HL-60/S4 treated with retinoic acid at 250 ng/mL for 4 days and 3 days (cell line): ENCODE measurements around the gene EIF4E1B.

Experiments
- in situ Hi-C: fragments of 300-500 bp; cut with MboI; formaldehyde crosslinking; loops from 2 replicates; pipeline ENCODE4 v1.7.0; 2022; ENCODE audit warnings: low sequenced_read_pairs

EIF4E1B gene

GRCh38 chr5:176660530-176660859 lies 30.0 kb downstream of the EIF4E1B start:
- in situ Hi-C loops = loop anchor here (10.0 to 25.0 kb wide), 2 partner anchors 277 to 444 kb away; no protein-coding TSS in a partner anchor

GRCh38 chr5:176660860-176661641 lies 30.6 kb downstream of the EIF4E1B start:
- in situ Hi-C loops = loop anchor here (10.0 to 25.0 kb wide), 2 partner anchors 276 to 444 kb away; no protein-coding TSS in a partner anchor

DNA sequence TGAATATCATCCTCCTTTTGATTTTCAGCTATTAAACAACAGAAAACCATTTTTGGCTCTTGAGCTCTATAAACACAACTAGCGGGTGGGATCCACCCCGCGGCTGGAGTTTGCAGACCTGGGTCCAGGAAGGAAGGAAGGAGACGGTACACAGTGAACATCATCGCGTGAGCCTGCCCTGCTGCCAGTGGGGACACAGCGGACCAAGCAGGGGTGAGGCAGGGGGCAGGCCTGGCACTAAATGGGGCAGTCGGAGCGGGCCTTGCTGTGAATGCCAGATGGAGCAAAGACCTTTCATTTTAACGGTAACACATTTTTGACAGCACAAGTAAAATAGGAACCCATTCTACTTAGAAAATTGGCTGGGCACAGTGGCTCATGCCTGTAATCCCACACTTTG lies 31.2 kb downstream of the EIF4E1B start:
- in situ Hi-C loops = loop anchor here (10.0 to 25.0 kb wide), 2 partner anchors 276 to 443 kb away; no protein-coding TSS in a partner anchor

DNA sequence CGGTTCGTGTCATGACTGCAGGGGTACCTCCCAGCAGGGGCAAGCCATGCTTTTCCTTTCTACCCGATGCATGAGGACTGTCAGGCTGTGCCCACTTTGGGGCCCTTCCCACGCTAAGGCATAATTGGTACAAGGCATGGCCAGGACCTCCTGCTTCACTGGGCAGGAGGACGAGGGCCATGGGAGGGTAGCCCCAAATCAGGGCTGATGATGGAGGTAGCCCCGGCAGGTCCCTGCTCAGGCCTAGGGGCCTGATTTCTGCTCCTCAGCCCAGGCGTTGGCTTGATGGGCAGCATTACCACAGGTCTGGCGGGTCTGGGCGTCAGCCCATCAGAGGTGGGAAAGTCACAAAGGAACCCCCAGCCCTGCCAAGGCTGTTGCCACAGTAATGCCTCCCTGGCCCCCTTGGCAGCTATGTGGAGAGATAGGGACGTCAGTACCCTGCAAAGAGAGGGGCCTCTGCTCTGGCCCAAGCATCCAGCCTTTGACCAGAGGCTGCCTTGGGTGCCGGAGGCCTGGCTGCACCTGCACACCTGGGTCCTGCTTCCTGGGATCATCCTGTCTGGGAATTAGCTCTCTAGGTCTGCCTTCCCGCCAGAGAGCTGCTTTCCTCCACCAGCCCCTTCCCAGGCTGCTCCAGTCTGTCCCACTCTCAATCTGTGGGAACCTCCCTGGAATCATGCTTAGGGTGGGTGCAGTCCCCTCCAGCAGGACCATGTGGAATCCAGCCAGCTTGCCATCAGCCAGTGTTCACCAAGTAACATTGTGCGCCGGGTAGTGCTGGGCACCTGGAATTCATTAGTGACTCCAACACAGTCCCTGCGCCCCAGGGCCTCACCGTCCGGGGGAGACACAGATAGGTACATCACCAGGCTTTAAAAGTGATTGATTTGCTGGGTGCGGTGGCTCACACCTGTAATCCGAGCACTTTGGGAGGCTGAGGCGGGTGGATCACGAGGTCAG lies 32.2 kb downstream of the EIF4E1B start:
- in situ Hi-C loops = loop anchor here (10.0 to 25.0 kb wide), 2 partner anchors 275 to 442 kb away; no protein-coding TSS in a partner anchor

- in situ Hi-C loops = loop anchor here (10.0 to 25.0 kb wide), 2 partner anchors 274 to 441 kb away; no protein-coding TSS in a partner anchor
These were observed 33.1 kb downstream of the EIF4E1B start for GRCh38 chr5:176663566-176663965.

DNA sequence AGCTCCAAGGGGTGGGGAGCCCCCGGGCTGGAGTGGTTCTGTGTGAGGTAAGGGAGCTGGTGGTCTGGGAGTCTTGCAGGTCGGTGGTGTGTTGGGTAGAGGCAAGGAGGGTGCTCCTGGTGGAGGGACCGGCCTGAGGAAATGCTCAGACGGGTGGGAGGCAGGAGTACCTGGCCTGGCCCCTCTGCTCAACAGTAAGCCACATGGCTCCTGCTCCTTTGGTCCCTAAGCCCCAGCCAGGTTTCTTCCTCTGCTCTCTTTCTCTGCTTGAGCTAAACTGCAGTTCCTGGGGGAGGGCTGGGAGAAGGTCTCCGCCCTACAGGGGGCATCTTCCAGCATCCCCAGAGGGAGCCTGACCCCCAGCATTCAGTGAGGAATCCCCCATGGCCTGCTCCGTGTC lies 34.0 kb downstream of the EIF4E1B start:
- in situ Hi-C loops = loop anchor here (10.0 to 25.0 kb wide), 2 partner anchors 273 to 440 kb away; no protein-coding TSS in a partner anchor

DNA sequence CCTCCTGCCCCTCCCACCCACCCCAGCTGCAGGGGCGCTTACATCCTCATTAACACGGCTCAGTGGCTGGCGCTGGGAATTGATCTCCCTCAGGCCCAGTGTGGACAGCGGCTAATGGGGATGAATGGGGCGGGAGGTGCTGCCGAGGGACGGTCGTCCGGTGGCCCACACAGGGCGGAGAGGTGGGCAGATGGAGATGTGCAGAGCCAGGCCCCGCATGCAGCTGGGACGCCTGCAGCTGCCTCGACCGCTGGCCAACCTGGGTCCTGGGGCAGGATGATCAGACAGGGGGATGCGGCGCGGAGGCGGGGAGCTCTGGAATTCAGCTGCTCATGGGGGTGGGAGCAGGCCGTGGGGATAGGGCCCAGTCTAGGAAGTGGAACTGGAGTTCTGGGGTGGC lies 34.4 kb downstream of the EIF4E1B start:
- in situ Hi-C loops = loop anchor here (10.0 to 25.0 kb wide), 2 partner anchors 272 to 440 kb away; no protein-coding TSS in a partner anchor

GRCh38 chr5:176665517-176665916 lies 35.0 kb downstream of the EIF4E1B start:
- in situ Hi-C loops = loop anchor here (10.0 to 25.0 kb wide), 2 partner anchors 272 to 439 kb away; no protein-coding TSS in a partner anchor

DNA sequence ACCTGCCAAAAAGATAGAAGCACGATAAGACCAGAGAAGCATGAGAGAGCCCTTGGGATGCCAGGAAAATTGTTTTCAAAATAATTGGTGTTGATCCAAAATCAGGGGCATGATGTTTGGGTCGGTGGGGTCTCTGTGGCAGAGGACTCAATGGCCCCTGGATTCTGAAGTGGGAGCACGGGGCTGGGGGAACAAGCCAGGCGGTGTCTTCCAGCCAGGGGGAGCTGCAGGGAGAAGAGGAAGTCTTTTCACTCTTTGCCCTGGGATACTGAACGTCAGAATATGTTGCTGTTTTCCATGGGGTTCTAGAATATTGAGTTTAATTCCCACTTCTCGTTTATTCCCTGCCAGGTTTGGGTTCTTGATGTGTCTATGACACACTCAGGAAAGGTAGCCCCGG lies 37.2 kb downstream of the EIF4E1B start:
- in situ Hi-C loops = loop anchor here (10.0 to 25.0 kb wide), 2 partner anchors 270 to 437 kb away; no protein-coding TSS in a partner anchor

DNA sequence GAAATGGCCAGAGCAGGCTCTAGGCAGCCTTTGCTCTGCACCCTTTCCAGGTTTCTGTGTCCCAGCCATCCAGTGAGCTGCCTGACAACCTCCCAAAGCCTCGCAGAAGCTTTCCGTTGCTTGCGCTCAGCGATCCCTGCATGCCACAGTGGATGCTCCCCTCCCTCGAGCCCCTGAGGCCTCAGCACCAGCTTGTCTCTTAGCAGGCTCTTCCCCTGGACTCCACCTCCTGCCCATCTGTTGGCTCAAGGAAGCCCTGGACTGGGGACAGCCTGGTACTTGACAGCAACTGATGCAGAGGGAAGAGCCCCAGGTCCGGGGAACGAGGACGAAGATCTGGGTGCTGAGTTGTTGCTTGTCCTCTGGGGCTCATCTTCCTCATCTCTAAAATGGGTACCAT lies 40.0 kb downstream of the EIF4E1B start:
- in situ Hi-C loops = loop anchor here (25.0 kb wide), 1 partner anchor 267 kb away; no protein-coding TSS in a partner anchor

- in situ Hi-C loops = loop anchor here (25.0 kb wide), 1 partner anchor 266 kb away; no protein-coding TSS in a partner anchor
These were observed 40.9 kb downstream of the EIF4E1B start for GRCh38 chr5:176671399-176671798.

DNA sequence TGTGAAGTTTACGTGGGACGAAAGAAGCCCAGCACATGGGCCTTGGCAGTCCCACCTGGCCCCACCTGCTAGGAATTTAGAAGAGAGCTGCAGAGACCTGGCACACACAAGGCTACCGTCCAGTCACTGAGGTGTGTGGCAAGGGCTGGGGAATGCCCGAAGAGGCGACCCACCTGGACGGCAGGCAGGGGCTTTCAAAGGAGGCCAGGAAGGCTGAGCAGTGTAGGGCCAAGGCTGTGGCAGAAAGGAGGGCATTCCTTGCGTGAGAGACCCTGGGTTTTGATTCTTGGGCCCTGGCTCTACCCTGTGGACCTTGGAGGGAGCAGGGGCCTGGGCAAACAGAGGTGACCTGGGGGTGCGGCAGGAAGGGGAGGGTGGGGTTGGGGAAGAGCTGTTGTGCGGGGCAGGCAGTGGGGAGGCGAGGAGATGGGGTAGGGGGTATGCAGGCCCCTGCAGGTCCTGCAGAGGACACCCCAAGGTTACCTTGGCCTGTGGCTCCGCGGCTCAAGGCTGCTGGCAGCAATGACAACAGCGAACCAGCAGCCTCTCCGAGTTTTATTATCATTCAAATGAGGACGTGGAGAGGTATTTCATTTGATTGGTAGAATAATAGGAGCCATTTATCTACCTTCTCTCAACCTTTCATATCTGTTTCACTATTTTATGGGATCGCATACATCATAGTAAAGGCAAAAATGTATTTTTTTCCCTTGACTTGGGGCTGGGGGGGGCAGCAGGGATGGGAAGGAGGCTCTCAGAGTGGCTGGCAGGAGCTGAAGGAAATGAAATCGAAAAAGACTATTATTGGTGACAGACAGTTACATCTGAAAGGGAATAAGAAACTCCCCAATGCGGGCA lies 41.6 kb downstream of the EIF4E1B start:
- in situ Hi-C loops = loop anchor here (25.0 kb wide), 1 partner anchor 265 kb away; no protein-coding TSS in a partner anchor

GRCh38 chr5:176673651-176674583 lies 43.4 kb downstream of the EIF4E1B start:
- in situ Hi-C loops = loop anchor here (25.0 kb wide), 1 partner anchor 263 kb away; no protein-coding TSS in a partner anchor

- in situ Hi-C loops = loop anchor here (25.0 kb wide), 1 partner anchor 263 kb away; no protein-coding TSS in a partner anchor
These were observed 44.3 kb downstream of the EIF4E1B start for GRCh38 chr5:176674799-176675198.

GRCh38 chr5:176675676-176676360 lies 45.3 kb downstream of the EIF4E1B start:
- in situ Hi-C loops = no loop called here

DNA sequence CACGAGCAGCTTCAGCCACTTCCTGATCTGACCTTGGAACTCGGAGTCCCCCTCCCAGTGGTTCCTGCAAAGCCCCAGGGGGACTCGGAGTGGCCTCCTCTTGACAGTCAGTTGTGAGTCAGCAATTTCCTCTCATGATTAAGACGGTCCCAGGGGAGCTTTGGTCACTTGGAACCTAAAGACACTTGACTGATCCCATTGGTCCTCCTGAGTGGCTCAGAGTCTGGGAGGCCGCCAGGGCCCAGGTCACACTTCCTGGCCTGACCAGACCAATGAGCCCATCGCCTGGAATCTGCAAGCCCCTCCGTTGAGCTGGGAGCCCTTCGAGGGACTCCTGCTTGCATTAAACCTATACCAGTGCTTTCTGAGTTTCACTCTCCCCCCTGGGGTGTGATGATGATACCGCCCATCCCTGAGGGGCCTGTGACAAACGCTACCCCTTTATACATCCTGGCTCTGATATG lies 45.9 kb downstream of the EIF4E1B start:
- in situ Hi-C loops = no loop called here

DNA sequence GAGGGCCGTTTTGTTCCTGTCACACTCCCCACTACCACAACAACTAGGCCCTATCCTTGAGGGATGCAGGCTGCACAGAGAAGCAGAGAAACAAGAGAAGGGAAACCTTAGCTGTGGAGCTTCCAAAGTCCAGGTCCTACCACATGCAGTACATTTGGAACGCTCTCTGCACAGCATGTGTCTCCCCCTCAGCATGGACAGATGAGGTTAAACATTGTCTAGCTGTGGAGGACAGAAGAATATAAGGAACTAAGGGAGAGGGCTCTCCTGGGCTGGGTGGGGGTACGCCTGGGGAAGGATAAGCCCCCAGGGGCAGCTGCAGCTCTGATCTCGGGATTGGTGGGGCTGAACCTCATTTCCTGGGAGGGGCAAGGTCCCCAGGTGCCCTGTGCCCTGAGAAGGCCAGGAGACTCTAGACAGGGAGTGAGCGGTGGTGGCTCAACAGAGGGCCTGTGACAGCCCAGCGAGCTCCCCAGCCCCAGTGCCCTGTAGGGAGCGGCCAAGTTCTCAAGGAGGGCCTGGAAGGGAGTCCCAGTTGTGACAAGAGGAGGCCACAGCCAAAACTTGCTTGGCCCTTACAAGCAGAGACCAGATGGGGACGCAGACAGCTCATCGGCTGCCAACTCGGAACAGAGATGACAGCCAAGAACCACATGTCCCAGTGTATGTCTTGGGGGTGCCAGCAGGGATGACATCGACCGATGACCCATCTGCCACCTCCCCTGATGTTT lies 46.9 kb downstream of the EIF4E1B start:
- in situ Hi-C loops = no loop called here
